Adrenal gland (tissue), 5 donors: ENCODE results near the gene TOX2.

Source experiments
- CTCF ChIP-seq, 6 experiments: fragments of 450-650 bp in 4 of 6; fragments of 200-600 bp in 2 of 6; sonication (generic) in 1 of 6; IDR thresholded peaks; 1 replicate in 5 of 6; 2 replicates in 1 of 6; pipeline versions ENCODE4 v1.5.1 to v1.8.0; 2016 to 2021; ENCODE audit warnings: antibody characterized with exemption in 6 of 6, mild to moderate bottlenecking in 2 of 6, moderate library complexity in 1 of 6
- POLR2A ChIP-seq, 2 donors: fragments of 450-650 bp; IDR thresholded peaks; one replicate each; pipeline ENCODE4 v1.6.1; 2017; ENCODE audit warnings: antibody characterized with exemption in 2 of 2, mild to moderate bottlenecking in 2 of 2, moderate library complexity in 1 of 2
- donor health status: DM: no; HTN: no; CAD: no.

GRCh38 chr20:43868091-43868490 lies 46.6 kb upstream of the TOX2 start:
- TF ChIP-seq CTCF (IDR thresholded peaks at IDR 0.05), result no peak
- no peak for TF ChIP-seq POLR2A (IDR thresholded peaks at IDR 0.05)
